ENCODE data around the gene NXPE4.
"Not testable (repeated sequence)": the region's sequence is repeated elsewhere in the genome, so short reads cannot be mapped to it uniquely, and the experiment has no call there.

NXPE4 gene

GRCh38 chr11:114610550-114610949, 15.0 kb upstream of the NXPE4 start:
- no peaks in the 10 kb centered on the region for H3K4me1 ChIP-seq (ENCODE audit: control insufficient read depth, insufficient read depth, low read length, poor library complexity, severe bottlenecking)
- H3K36me3 ChIP-seq (ENCODE audit: control insufficient read depth, insufficient read depth, low read length): no peaks in the 10 kb centered on the region
- H3K27ac ChIP-seq (ENCODE audit: insufficient read depth, low read length, poor library complexity, severe bottlenecking): no peak overlapping the region
- no peaks in the 10 kb centered on the region for H3K9me3 ChIP-seq (ENCODE audit: control insufficient read depth, low read length)
- no peaks in the 10 kb centered on the region for H3K27me3 ChIP-seq (replicated peaks; ENCODE audit: control insufficient read depth, insufficient read depth, low read length, poor library complexity, severe bottlenecking)
- DNase-seq: no peak
- no peak overlapping the region for H3K4me3 ChIP-seq (ENCODE audit: insufficient read depth, low read depth, low read length, poor library complexity, severe bottlenecking)

GRCh38 chr11:114609429-114609828, 13.8 kb upstream of the NXPE4 start:
- Histone ChIP-seq H3K4me3 (ENCODE audit: insufficient read depth, low read depth, low read length, poor library complexity, severe bottlenecking) (no peak overlapping the region), H3K27ac (ENCODE audit: insufficient read depth, low read length, poor library complexity, severe bottlenecking) (no peak overlapping the region), H3K27me3 (replicated peaks; ENCODE audit: control insufficient read depth, insufficient read depth, low read length, poor library complexity, severe bottlenecking) (no peaks in the 10 kb centered on the region), H3K4me1 (ENCODE audit: control insufficient read depth, insufficient read depth, low read length, poor library complexity, severe bottlenecking) (no peaks in the 10 kb centered on the region), H3K9me3 (ENCODE audit: control insufficient read depth, low read length) (no peaks in the 10 kb centered on the region), H3K36me3 (ENCODE audit: control insufficient read depth, insufficient read depth, low read length) (no peaks in the 10 kb centered on the region)
- no peak for DNase-seq

- H3K36me3 ChIP-seq (ENCODE audit: control insufficient read depth, insufficient read depth, low read length); H3K9me3 ChIP-seq (ENCODE audit: control insufficient read depth, low read length); H3K27me3 ChIP-seq (replicated peaks; ENCODE audit: control insufficient read depth, insufficient read depth, low read length, poor library complexity, severe bottlenecking): not testable (repeated sequence)
Measured at GRCh38 chr11:114608605-114609004, 13.0 kb upstream of the NXPE4 start.

GRCh38 chr11:114607753-114608459, 12.3 kb upstream of the NXPE4 start:
- Histone ChIP-seq H3K4me3 (ENCODE audit: insufficient read depth, low read depth, low read length, poor library complexity, severe bottlenecking) (no peak overlapping the region), H3K27me3 (replicated peaks; ENCODE audit: control insufficient read depth, insufficient read depth, low read length, poor library complexity, severe bottlenecking) (no peaks in the 10 kb centered on the region), H3K36me3 (ENCODE audit: control insufficient read depth, insufficient read depth, low read length) (no peaks in the 10 kb centered on the region), H3K4me1 (ENCODE audit: control insufficient read depth, insufficient read depth, low read length, poor library complexity, severe bottlenecking) (no peaks in the 10 kb centered on the region), H3K9me3 (ENCODE audit: control insufficient read depth, low read length) (no peaks in the 10 kb centered on the region), H3K27ac (ENCODE audit: insufficient read depth, low read length, poor library complexity, severe bottlenecking) (no peak overlapping the region)
- DNase-seq: no peak

More at GRCh38 chr11:114608605-114609004, 13.0 kb upstream of the NXPE4 start:
- not testable (repeated sequence) for H3K27ac ChIP-seq (ENCODE audit: insufficient read depth, low read length, poor library complexity, severe bottlenecking); H3K4me3 ChIP-seq (ENCODE audit: insufficient read depth, low read depth, low read length, poor library complexity, severe bottlenecking); H3K4me1 ChIP-seq (ENCODE audit: control insufficient read depth, insufficient read depth, low read length, poor library complexity, severe bottlenecking); DNase-seq

- H3K36me3 ChIP-seq (ENCODE audit: control insufficient read depth, insufficient read depth, low read length); H3K4me1 ChIP-seq (ENCODE audit: control insufficient read depth, insufficient read depth, low read length, poor library complexity, severe bottlenecking); H3K27me3 ChIP-seq (replicated peaks; ENCODE audit: control insufficient read depth, insufficient read depth, low read length, poor library complexity, severe bottlenecking); H3K9me3 ChIP-seq (ENCODE audit: control insufficient read depth, low read length); H3K4me3 ChIP-seq (ENCODE audit: insufficient read depth, low read depth, low read length, poor library complexity, severe bottlenecking); H3K27ac ChIP-seq (ENCODE audit: insufficient read depth, low read length, poor library complexity, severe bottlenecking); DNase-seq: not testable (repeated sequence)
Measured at GRCh38 chr11:114606802-114607075, 11.2 kb upstream of the NXPE4 start.

- Histone ChIP-seq H3K27me3 (replicated peaks; ENCODE audit: control insufficient read depth, insufficient read depth, low read length, poor library complexity, severe bottlenecking) (no peaks in the 10 kb centered on the region), H3K9me3 (ENCODE audit: control insufficient read depth, low read length) (no peaks in the 10 kb centered on the region), H3K4me1 (ENCODE audit: control insufficient read depth, insufficient read depth, low read length, poor library complexity, severe bottlenecking) (no peaks in the 10 kb centered on the region), H3K27ac (ENCODE audit: insufficient read depth, low read length, poor library complexity, severe bottlenecking) (no peak overlapping the region), H3K36me3 (ENCODE audit: control insufficient read depth, insufficient read depth, low read length) (no peaks in the 10 kb centered on the region), H3K4me3 (ENCODE audit: insufficient read depth, low read depth, low read length, poor library complexity, severe bottlenecking) (no peak overlapping the region)
- DNase-seq: no peak
Measured at GRCh38 chr11:114606003-114606801, 10.6 kb upstream of the NXPE4 start.

- no peak for DNase-seq
- Histone ChIP-seq H3K4me3 (ENCODE audit: insufficient read depth, low read depth, low read length, poor library complexity, severe bottlenecking) (no peak overlapping the region), H3K27ac (ENCODE audit: insufficient read depth, low read length, poor library complexity, severe bottlenecking) (no peak overlapping the region), H3K27me3 (replicated peaks; ENCODE audit: control insufficient read depth, insufficient read depth, low read length, poor library complexity, severe bottlenecking) (no peaks in the 10 kb centered on the region), H3K9me3 (ENCODE audit: control insufficient read depth, low read length) (no peaks in the 10 kb centered on the region), H3K36me3 (ENCODE audit: control insufficient read depth, insufficient read depth, low read length) (no peaks in the 10 kb centered on the region), H3K4me1 (ENCODE audit: control insufficient read depth, insufficient read depth, low read length, poor library complexity, severe bottlenecking) (no peaks in the 10 kb centered on the region)
Measured at GRCh38 chr11:114605370-114605769, 9.8 kb upstream of the NXPE4 start.

- no peak overlapping the region for H3K27ac ChIP-seq (ENCODE audit: insufficient read depth, low read length, poor library complexity, severe bottlenecking)
- no peaks in the 10 kb centered on the region for H3K9me3 ChIP-seq (ENCODE audit: control insufficient read depth, low read length)
- H3K27me3 ChIP-seq (replicated peaks; ENCODE audit: control insufficient read depth, insufficient read depth, low read length, poor library complexity, severe bottlenecking): no peaks in the 10 kb centered on the region
- no peak overlapping the region for H3K4me3 ChIP-seq (ENCODE audit: insufficient read depth, low read depth, low read length, poor library complexity, severe bottlenecking)
- H3K4me1 ChIP-seq (ENCODE audit: control insufficient read depth, insufficient read depth, low read length, poor library complexity, severe bottlenecking): no peaks in the 10 kb centered on the region
- DNase-seq: no peak
- no peaks in the 10 kb centered on the region for H3K36me3 ChIP-seq (ENCODE audit: control insufficient read depth, insufficient read depth, low read length)
Measured at GRCh38 chr11:114604886-114605285, 9.3 kb upstream of the NXPE4 start.

- Histone ChIP-seq H3K36me3 (ENCODE audit: control insufficient read depth, insufficient read depth, low read length) (no peaks in the 10 kb centered on the region), H3K27ac (ENCODE audit: insufficient read depth, low read length, poor library complexity, severe bottlenecking) (no peak overlapping the region), H3K9me3 (ENCODE audit: control insufficient read depth, low read length) (no peaks in the 10 kb centered on the region), H3K4me1 (ENCODE audit: control insufficient read depth, insufficient read depth, low read length, poor library complexity, severe bottlenecking) (no peaks in the 10 kb centered on the region), H3K4me3 (ENCODE audit: insufficient read depth, low read depth, low read length, poor library complexity, severe bottlenecking) (no peak overlapping the region), H3K27me3 (replicated peaks; ENCODE audit: control insufficient read depth, insufficient read depth, low read length, poor library complexity, severe bottlenecking) (no peaks in the 10 kb centered on the region)
- DNase-seq: no peak
Measured at GRCh38 chr11:114604179-114604813, 8.7 kb upstream of the NXPE4 start.

GRCh38 chr11:114603151-114603550, 7.6 kb upstream of the NXPE4 start:
- not testable (repeated sequence) for H3K27me3 ChIP-seq (replicated peaks; ENCODE audit: control insufficient read depth, insufficient read depth, low read length, poor library complexity, severe bottlenecking); H3K4me1 ChIP-seq (ENCODE audit: control insufficient read depth, insufficient read depth, low read length, poor library complexity, severe bottlenecking); H3K27ac ChIP-seq (ENCODE audit: insufficient read depth, low read length, poor library complexity, severe bottlenecking); H3K9me3 ChIP-seq (ENCODE audit: control insufficient read depth, low read length); H3K36me3 ChIP-seq (ENCODE audit: control insufficient read depth, insufficient read depth, low read length); H3K4me3 ChIP-seq (ENCODE audit: insufficient read depth, low read depth, low read length, poor library complexity, severe bottlenecking); DNase-seq

Measured in effector memory CD4-positive, alpha-beta T cell (primary cell).